Esophagus squamous epithelium (tissue), 5 donors: ENCODE data around the gene TSPO2. TPM values are rescaled to one million over a fixed set of nuclear protein-coding genes. Genes with fewer than 3 reads are reported as not detected.
A peak's percentile ranks its signal among the peaks of the same experiment; 100 is the strongest.

Experiments used
- DNase-seq: peaks from one replicate; lab custom pipeline; 2025; lab: John Stamatoyannopoulos, UW
- H3K27ac ChIP-seq, 4 donors: fragments of 200-600 bp; sonication (generic); one replicate each; pipeline ENCODE4 v1.5.1; 2016 to 2019; ENCODE audit warnings: mild to moderate bottlenecking in 1 of 4
- H3K27me3 ChIP-seq, 4 donors: fragments of 200-600 bp; sonication (generic); 1 replicate in 3 of 4; 2 replicates in 1 of 4; pipeline versions ENCODE4 v1.5.1 to v1.6.0; 2017 to 2021; ENCODE audit warnings: antibody characterized with exemption in 1 of 4
- H3K36me3 ChIP-seq, 3 donors: fragments of 200-600 bp; sonication (generic); one replicate each; pipeline ENCODE4 v1.5.1; 2016 to 2019
- H3K4me1 ChIP-seq, 3 donors: fragments of 200-600 bp; sonication (generic); one replicate each; pipeline ENCODE4 v1.5.1; 2017 to 2019
- H3K4me3 ChIP-seq, 4 donors: fragments of 200-600 bp; sonication (generic); 1 replicate in 3 of 4; 2 replicates in 1 of 4; pipeline ENCODE4 v1.5.1; 2016 to 2019; ENCODE audit warnings: mild to moderate bottlenecking in 2 of 4, moderate library complexity in 1 of 4
- H3K9me3 ChIP-seq, 3 donors: fragments of 200-600 bp; sonication (generic); one replicate each; pipeline ENCODE4 v1.5.1; 2016 to 2019
- POLR2A ChIP-seq, 4 donors: fragments of 450-650 bp; IDR thresholded peaks; one replicate each; pipeline ENCODE4 v1.6.1; 2017; ENCODE audit warnings: antibody characterized with exemption in 4 of 4, mild to moderate bottlenecking in 4 of 4, moderate library complexity in 3 of 4
- WGBS, 2 donors: methylation state at CpG; one replicate each; pipeline ENCODE4 v1.1.5; 2018; 5-methylcytosine and 5-hydroxymethylcytosine counted together
- intact Hi-C: fragments of 100-400 bp; cut with DNase I; formaldehyde crosslinking; loops from one replicate; pipeline ENCODE4 v1.15.0; 2022
- total RNA-seq, 4 donors: library from RNA; depleted of rRNA; stranded (reverse); fragments of >200 nt; gene quantifications; one replicate each; pipeline ENCODE4 v1.1.0, GENCODE V29; 2016
- TF ChIP-seq, protein P1 (sequence below), 6 experiments: fragments of 450-650 bp in 4 of 6; fragments of 200-600 bp in 2 of 6; sonication (generic) in 2 of 6; IDR thresholded peaks; one replicate each; pipeline ENCODE4 v1.5.1; 2016 to 2019; ENCODE audit warnings: antibody characterized with exemption in 6 of 6, mild to moderate bottlenecking in 4 of 6, moderate library complexity in 4 of 6
- donor health status: DM: yes; HTN: yes; CAD: no.

The TSPO2 gene
- total RNA-seq, 4 donors from 2014 or later, result not detected

- H3K9me3 ChIP-seq, result no peaks in the 10 kb centered on the region
- H3K4me1 ChIP-seq, result peaks cover 0 to 24% (median 4%) of the 10 kb centered on the region in 3 donors
- intact Hi-C loops, result no loop called here
- H3K36me3 ChIP-seq, result no peaks in the 10 kb centered on the region
- whole genome bisulfite sequencing, 2 donors, result 79% methylated on average over 8 of the region's 13 CpGs
- H3K27me3 ChIP-seq, result no peaks in the 10 kb centered on the region
- DNase-seq, result no peak
- TF ChIP-seq, protein P1, sequence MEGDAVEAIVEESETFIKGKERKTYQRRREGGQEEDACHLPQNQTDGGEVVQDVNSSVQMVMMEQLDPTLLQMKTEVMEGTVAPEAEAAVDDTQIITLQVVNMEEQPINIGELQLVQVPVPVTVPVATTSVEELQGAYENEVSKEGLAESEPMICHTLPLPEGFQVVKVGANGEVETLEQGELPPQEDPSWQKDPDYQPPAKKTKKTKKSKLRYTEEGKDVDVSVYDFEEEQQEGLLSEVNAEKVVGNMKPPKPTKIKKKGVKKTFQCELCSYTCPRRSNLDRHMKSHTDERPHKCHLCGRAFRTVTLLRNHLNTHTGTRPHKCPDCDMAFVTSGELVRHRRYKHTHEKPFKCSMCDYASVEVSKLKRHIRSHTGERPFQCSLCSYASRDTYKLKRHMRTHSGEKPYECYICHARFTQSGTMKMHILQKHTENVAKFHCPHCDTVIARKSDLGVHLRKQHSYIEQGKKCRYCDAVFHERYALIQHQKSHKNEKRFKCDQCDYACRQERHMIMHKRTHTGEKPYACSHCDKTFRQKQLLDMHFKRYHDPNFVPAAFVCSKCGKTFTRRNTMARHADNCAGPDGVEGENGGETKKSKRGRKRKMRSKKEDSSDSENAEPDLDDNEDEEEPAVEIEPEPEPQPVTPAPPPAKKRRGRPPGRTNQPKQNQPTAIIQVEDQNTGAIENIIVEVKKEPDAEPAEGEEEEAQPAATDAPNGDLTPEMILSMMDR (IDR thresholded peaks at IDR 0.05), result no peak
- no peak overlapping the region for H3K27ac ChIP-seq
- H3K4me3 ChIP-seq, result no peak overlapping the region
Observed at GRCh38 chr6:41033776-41034175, 8.5 kb upstream of the TSPO2 start.

GRCh38 chr6:41036186-41036585 lies 6.1 kb upstream of the TSPO2 start:
- Histone ChIP-seq H3K4me3 (no peak overlapping the region), H3K27ac (peak overlapping the region in 3 of 4 donors; percentile 42 to 64 (median 57)), H3K27me3 (no peaks in the 10 kb centered on the region), H3K9me3 (no peaks in the 10 kb centered on the region), H3K4me1 (peaks cover 4 to 43% (median 5%) of the 10 kb centered on the region in 3 donors), H3K36me3 (no peaks in the 10 kb centered on the region)
- no peak for DNase-seq
- TF ChIP-seq, protein P1 (IDR thresholded peaks at IDR 0.05), result no peak
- TF ChIP-seq POLR2A (IDR thresholded peaks at IDR 0.05), result no peak
- 32 to 36% methylated on average over 3 of the region's 3 CpGs for WGBS, 2 donors
- intact Hi-C loops, result no loop called here

DNA sequence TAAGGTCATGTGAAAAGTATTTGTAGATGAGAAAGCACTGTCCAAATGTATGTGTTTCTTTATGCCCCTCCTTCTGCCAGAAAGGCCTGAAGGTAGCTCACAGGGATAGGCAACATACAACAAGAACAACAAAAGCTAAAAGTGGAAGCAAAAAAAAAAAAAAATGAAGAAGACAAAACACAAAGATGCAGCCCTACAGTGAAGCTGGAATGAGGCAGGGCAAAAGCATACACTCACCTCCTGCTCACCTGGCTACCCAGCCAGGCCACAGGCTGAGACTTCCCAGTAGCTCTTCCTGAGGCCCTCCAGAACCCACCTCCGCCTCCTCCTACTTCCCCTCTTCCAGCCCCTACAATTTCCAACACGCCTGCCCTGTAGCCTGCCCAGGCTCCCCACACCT lies 5.7 kb upstream of the TSPO2 start:
- no peaks in the 10 kb centered on the region for H3K36me3 ChIP-seq
- H3K9me3 ChIP-seq, result no peaks in the 10 kb centered on the region
- TF ChIP-seq, protein P1 (IDR thresholded peaks at IDR 0.05), result no peak
- TF ChIP-seq POLR2A (IDR thresholded peaks at IDR 0.05), result no peak
- no peak overlapping the region for H3K4me3 ChIP-seq
- no peaks in the 10 kb centered on the region for H3K27me3 ChIP-seq
- intact Hi-C loops, result no loop called here
- no peak for DNase-seq
- peaks cover 4 to 44% (median 5%) of the 10 kb centered on the region in 3 donors for H3K4me1 ChIP-seq
- WGBS, 2 donors, result 32 to 67% methylated on average over 2 of the region's 2 CpGs
- peak overlapping the region in 3 of 4 donors; percentile 42 to 64 (median 57) for H3K27ac ChIP-seq

DNA sequence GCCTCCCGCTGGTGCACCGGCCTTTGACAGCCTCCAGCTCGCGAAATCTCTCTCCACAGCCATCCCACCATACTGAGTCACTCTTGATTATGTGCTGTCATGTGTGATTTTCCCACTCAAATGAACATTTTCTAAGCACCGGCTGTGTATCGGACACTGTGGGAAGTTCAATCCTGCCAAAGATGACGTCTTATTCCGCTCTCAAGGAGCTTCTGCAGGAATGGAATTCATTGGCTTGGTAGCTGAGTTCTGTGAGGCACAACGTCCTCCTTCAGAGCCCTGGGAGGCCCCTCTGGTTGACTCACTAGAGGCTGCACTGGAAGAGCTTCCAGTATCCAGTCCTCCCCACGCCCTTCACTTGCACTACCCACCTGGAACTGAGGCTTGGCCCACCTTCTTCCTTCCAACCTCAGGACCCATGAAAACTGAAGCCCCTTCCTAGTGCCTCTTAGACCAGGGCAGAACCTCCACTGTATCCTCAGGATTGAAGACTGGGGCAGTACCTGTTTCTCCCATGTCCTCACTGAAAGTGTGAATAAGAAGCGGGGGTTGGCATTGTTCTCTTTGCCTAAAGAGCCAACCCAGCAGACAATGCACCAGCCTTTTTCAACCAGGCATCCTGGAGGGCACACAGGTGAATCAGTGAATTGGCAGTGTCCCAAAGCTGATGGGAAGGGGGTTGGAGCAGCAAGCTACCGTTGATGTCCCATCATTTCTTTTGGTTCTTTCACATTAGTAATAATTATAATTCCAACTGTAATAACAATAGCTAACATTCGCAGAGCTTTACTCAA lies 5.0 kb upstream of the TSPO2 start:
- Histone ChIP-seq H3K4me1 (peaks cover 4 to 44% (median 5%) of the 10 kb centered on the region in 3 donors), H3K4me3 (no peak overlapping the region), H3K9me3 (no peaks in the 10 kb centered on the region), H3K36me3 (no peaks in the 10 kb centered on the region), H3K27me3 (no peaks in the 10 kb centered on the region), H3K27ac (peak overlapping the region in 3 of 4 donors; percentile 42 to 64 (median 57))
- TF ChIP-seq, protein P1 (IDR thresholded peaks at IDR 0.05), result peak in 1 of 6 experiments; percentile 10
- no peak for TF ChIP-seq POLR2A (IDR thresholded peaks at IDR 0.05)
- no peak for DNase-seq
- WGBS, 2 donors, result 39 to 54% methylated on average over 12 to 13 of the region's 13 CpGs
- intact Hi-C loops, result no loop called here

DNA sequence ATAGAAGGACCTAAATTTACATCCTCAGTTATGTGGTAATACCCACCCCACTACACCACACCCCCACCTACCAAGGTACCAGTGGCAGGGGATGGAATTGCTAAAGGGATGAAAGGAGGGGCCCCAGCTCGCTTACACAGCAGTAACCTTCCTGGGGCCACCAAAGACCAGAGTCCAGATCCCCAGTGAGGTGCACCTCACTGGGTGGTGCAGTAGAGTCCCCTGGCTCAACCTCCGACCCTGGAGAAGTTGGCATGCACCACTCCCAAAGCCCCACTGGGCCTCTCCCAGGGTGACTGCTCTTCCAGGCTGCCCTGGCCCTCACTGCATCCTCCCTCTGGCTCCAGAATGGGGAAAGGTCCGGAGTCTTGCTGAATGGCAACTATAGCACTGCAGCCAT lies 4.1 kb upstream of the TSPO2 start:
- Histone ChIP-seq H3K4me3 (no peak overlapping the region), H3K27me3 (no peaks in the 10 kb centered on the region), H3K4me1 (peaks cover 4 to 44% (median 5%) of the 10 kb centered on the region in 3 donors), H3K36me3 (no peaks in the 10 kb centered on the region), H3K9me3 (no peaks in the 10 kb centered on the region), H3K27ac (no peak overlapping the region)
- TF ChIP-seq, protein P1 (IDR thresholded peaks at IDR 0.05), result no peak
- no peak for TF ChIP-seq POLR2A (IDR thresholded peaks at IDR 0.05)
- no peak for DNase-seq
- WGBS, 2 donors, result 77 to 90% methylated on average over 2 to 3 of the region's 3 CpGs
- intact Hi-C loops, result no loop called here
